Measurements from ENCODE around the gene DHX9.

The DHX9 gene

DNA sequence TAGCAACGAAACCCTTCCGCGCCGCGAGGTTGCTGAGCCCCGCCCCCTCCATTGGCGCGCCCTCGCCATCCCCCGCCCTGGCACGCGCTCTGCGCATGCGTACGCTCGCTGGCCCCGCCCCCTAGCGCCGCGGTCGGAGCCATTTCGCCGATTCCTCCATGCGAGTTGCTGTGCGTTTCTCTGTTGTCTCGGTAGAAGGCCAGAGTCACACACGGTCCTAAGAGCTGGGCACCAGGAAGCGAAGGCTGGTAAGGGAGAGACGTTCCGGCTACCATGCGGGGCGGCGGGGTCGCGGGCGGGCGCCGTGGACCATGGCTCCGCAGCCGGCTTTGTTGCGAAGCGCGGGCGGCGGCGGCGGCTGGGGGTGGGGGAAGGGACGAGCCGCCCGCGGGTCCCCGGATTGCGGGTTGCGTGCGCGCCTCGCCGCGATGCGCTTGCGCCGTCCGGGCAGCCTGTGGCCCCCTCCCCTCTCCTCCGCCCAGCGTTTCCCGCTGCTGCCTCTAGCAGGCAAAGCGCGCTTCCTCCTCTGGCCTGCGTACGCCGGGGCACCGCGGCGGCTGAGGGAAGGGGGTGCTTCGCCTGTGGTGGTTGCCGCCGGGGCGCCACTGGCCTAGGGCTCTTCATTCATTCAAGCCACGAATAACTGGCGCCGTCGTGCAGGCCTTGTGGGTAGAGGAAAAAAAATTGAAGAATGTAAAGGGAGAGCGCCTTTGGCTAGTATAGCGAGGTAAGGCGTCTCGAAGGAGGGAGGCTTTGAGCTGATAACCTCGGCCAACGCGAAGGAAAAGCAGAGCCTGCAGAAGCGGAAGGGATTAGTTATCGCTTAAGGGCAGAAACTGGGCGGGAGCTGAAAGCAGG lies at the start of gene DHX9:
DHX9 (plus strand) TSS at position 139 of the 858 bp plus-strand sequence. CDS start 3,220 bp downstream, outside the sequence.
- DNase-seq = peak; percentile 85

DNA sequence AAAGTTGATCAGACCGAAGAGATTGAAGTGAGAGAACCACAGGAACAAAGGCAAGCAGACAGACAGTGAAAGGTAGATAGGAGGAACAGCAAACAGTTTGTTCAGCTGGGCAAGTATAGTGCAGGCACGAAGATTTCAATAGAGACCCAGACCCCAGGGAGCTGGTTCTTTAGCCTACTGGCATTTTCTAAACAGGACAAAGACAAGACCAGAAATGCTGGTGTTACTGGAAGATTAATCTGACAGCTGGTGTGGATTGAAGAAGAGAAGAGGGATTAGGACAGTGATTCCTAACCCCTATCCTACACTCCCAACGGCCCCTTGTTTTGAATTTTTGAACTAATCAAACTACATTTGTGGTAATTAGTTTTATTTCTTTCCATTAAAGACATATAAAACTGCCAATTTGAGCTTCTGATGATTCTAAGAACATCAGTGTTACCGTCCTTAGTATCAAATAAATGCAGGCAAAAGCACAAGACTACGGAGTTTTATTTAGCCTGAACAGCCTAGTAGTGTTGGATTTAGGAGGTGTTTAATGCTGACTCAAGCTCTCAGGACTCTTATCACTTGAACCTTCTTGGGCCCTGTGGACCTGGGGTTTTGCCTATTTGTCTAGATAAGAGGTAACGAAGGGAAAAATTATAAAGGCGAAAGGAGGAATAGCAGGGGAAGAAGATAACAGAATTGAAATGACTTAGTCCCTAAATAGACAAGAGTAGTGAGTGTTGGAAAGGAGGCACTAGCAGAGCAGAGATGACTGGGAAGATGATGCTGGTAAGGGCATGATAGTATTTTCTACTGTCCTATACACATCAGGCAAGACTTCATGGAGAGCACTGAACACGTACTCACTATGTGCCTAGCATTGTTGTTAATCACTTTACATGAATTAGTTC lies 47.6 kb upstream of the DHX9 start:
- DNase-seq = no peak

DNA sequence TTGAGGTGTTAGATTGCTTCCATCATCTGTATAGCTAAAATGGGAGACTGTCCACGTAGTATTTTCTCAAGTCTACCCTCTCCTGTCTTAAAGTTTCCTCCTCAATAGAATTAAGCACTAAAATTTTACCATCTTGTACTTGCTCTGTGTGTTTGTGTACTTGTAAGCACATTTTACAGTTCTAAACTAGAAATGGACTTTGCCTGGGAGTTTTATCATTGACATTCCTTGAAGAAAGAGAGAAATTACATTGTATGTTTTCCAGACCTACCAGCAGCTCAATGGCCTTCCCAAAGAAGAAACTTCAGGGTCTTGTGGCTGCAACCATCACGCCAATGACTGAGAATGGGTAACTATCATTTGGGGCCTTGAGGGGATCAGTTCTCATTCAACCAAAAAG lies 45.1 kb upstream of the DHX9 start:
- DNase-seq = no peak

DNA sequence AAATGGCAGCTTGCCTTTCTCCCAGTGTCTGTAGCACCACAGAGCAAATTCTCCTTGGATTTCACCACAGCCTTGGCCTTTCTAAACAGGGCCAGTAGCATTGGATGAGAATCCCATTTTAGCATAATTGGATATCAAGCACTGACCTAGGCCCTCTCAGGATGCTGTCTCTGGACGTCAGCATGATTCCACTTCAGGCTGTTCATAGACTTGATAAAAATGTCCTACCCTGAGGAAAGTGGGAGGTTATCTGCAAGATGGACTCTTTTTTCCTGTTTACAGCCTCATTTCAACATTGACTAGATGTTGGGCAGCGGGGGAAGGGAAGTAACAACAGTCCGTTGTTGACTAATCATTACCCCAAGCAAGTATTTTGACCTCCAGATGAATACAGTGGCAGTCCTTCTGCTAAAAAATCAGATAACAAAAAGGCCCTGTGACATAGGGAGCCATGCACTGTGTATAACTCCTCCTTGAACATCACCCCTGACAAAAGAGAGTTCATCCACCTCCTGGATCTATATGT lies 44.4 kb upstream of the DHX9 start:
- DNase-seq = no peak

DNA sequence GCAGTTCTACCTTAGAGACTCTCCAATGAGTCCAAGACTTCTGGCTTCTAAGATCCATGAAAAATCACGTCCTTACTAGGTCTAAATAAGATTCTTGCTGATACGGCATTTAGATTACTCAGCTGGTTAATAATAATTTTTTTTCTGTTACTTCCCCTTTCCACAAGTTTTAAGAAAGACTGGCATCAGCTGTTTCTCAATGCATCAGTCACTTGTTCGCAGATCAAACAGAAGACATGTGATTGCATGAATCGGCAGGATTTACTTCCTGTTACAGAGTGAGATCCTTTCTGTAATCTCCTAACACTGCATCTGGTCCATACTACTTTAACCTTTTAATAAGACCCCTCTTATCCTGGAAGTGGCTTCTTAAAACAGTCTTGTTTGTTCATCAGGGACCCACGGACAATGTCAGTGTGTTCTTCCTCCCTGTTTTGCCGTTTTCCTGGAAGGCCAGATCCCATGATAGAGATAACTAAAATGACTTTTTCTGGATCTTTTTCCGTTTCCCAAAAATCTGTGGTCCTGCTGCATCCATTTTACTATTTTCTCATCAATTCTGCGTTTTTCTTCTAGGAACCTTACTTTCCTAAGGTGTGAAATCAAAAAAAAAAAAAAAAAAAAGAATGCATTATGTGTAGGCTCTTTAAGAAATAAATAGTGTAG lies 43.5 kb upstream of the DHX9 start:
- peak; percentile 95 for DNase-seq

DNA sequence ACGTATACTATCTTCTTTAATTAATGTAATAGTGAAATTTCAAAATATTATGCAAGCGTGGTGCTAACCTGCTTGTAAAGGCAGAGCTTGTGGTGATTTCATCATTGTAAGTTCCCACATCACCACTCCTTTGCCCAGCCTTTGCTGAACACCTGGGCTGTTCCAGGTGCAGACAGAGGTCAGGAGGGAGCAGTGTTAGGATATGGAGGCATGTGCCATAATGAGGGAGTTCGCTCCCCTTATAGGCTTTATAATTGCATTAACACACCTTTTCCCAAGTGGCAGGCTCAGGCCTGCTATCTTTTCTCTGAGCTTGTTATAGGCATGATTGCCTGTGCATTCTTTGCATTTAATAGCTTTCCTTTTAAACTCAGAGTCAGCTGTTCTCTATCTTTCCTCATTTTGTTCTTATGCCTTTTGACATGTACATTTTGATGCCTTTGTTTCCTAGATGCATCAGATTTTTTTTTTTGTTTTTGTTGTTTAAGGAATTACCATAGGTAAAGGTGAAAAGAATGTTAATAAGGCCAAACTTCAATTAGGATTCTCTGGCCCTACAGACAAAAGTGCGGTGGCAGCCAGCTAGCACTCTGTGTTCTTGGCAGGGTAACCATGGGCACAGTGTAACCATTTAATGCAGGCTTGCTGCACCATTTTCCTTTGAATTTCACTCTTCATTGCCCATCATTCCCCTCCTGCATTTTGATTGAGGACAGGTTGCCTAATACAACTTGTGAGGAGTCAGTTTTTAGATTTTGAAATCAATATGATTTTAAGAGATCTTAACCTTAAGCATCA lies 36.9 kb upstream of the DHX9 start:
- no peak for DNase-seq

DNA sequence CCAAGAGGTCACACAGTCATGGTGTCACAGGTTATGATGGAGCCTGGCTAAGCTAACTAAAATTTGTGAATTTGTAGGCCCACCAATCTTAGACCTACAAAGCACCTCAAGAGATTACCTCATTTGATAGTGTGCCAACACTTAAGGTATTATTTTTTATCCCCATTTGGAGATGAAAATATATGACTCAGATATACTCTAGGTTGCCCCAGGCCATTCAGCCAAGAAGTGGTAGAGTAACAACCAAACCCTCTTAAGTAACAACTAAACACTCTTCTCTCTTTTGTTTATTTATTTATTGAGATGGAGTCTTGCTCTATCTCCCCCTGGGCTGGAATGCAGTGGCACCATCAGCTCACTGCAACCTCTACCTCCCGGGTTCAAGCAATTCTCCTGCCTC lies 35.3 kb upstream of the DHX9 start:
- DNase-seq = no peak

DNA sequence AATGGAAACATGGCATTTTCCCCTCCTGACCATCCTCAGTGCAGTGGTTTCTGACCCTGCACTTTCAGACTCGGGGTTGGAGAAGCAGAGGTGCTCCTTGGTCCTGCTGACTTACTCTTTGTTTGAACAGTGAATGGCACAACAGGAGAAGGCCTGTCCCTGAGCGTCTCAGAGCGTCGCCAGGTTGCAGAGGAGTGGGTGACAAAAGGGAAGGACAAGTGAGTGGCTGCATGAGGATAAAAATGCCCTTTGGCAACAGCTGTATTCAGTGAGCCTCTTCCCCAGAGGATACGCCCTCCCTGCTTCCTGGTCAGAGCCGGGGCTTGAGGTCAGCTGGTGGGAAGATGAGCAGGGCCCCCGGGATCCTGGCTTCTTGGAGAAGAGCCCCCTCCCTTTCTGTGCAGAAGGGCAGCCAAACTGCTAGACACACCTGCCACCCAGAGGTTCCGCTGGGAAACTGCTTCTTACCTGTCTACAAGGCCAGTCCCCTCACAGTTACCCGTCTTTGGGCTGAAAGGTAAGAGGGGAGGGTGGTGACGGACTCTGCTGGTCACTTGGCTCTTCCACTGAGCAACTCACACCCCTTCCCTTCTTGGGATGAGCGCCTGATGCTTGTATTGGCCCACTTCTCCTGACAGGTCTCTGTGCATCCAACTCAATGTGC lies 33.0 kb upstream of the DHX9 start:
- DNase-seq = no peak

DNA sequence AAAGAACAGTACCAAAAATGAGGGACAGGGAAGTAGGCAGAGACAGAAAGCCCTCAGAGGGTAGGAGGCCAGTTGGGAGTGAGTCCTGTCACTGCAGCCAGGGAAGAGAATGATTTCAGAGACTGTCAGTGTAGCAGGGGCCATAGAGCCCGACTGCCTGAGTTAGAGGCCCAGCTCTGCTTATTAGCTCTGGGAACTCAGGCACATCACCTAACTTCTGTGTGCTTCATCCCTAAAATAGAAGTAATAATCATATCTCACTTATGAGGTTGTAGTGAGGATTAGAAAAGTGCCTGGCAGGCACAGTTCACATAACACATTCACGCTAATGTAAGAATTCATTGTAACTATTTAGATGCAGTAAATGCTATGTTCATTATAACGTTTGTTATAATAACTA lies 31.2 kb upstream of the DHX9 start:
- DNase-seq = no peak

DNA sequence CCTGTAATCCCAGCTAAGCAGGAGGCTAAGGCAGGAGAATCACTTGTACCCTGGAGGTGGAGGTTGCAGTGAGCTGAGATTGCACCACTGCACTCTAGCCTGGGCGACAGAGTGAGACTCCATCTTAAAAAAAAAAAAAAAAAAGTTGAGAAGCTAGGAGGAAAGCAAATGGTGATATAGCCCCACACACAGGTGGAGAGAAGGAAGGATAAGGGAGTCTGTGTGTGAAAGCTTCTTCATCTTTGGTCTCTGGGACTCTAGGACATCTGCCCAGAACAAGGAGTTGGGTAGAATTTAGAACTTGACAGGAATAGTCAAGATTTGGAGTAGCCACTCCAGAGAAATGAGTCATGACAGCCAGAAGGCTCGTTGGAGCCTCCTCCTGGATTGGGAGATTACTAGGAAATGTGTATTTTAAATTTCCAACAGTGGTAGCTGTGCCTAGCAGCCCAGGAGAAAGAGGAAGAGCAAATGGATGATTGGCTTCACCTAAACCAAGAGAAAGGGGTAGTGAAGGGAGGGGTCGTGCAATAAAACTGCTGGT lies 29.7 kb upstream of the DHX9 start:
- no peak for DNase-seq

DNA sequence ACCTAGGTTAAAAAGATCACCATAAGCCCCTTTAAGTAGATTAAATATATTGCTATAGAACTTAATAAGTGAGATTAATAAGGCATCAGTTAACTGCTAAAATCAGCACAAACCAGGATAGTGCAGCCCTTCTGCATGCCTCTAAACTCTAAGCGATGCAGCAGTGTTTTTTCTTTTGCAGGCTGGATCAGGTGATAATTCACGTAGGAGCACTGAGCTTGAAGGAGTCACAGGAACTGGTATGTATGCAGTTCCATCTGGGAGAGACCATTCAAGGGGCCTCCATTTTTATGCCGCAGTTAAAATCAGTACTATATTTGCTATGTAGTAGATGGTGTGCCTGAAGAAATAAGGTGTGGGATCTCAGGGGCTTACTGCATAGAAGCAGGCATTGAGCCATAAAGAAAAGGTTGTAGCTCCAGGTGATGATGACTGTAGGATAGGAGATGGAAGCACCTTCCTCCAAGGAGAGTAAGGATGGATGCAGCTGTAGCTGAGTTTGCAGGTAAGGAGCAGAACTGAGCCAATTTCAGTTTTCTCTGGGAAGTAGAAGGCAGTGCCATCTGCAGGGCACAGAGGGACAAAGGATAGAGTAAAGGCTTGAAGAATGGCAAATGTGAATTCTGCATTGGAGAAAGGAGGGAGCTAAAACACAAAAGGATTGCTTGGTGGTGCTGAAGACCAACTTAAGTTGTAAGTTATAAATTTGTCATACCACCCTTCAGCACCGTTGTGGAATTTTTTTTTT lies 27.0 kb upstream of the DHX9 start:
- DNase-seq = no peak

DNA sequence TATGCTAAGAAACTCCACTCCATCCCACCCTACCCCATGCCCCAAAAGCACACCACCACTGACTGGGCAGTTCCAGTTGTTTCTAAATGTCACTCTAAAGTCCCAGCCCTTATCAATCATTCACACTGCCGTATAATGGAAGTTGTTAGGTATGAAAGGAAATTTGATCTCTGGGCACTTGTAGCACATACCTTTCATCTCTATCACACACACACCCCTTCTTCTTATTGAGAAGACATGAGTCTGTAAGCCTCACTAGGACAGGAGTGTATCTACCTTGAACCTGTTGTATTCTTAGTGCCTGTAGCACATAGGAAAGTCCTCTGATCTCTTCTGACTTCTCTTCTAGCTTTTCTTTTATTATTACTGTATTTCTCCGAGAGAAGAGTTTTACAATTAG lies 22.3 kb upstream of the DHX9 start:
- no peak for DNase-seq

DNA sequence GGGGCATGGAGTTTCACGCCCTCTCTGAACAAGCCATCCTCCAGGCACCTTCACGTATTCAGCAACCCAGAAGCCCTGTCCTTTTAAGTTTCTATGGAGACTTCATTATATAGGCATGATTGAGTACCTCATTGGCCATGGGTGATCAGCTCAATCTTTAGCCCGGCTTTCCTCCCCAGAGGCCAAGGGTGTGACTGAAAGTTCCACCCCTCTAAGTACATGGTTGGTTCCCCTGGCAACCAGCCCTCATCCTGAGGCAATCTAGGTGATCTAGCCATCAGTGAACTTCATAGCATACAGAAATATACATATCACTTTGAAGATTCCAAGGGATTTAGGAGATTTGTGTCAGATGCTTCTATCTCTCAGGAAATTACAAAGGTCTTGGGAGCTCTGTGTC lies 21.3 kb upstream of the DHX9 start:
- no peak for DNase-seq

DNA sequence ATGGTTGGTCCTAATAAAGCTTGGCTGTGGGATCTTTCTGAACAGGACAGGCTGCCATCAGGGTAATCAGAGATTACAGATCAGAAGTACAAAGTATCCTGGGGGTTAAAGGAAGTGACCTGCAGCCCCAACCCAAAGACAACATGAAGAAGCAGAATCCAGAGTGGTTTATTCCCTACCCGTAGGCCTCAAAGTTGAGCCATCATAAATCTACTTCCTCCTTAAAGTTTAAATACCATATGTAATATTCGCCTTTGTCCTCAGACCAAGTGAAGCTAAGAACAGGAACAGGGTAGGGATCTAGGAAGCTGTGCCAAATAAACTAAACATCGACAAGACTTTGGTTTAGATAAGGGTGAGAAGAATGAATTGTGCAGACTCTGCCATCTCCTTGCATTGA lies 15.9 kb upstream of the DHX9 start:
- DNase-seq = peak; percentile 80

DNA sequence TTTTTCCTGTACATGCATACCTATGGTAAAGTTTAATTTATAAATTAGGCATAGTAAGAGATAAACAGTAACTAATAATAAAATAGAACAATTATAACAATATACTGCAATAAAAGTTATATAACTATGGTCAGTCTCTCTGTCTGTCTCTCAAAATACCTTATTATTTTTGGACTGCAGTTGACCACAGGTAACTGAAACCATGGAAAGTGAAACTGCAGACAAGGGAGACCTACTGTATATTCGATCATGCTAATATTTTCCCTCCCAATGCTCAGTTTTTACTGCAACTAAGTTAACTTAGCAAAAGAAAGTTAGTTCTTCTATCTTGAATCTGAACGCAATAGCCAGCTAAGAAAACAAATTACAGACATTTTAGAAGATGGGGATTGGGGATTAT lies 12.3 kb upstream of the DHX9 start:
- no peak for DNase-seq

DNA sequence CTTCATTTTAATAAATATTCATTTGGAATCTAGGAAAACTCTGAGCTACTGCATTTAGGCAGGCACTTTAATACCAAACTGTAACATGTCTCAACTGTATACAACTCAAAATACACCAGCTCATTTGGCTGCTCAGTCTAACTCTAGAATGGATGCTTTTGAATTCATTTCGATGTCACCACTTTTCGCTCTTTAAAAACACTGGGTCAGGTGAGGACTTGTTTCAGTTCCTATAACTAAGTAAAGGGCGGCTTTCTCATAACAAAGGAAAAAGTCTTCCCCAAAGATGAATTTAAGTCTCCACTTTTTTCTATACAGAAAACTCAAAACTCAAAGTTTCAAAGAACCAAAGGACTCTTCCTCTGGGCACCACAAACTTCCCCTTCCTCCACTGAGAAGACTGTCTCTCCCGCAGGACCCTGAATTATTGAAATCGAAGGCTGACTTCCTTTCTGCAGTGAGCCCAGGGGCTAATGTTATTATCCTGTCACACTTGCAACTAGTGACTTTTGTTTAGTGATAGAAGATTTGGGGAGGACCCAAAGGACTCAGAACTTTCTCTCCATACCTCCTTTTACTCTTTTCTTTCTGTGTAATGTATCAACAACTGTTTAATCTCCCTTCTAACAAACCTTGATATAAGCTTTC lies 9.7 kb upstream of the DHX9 start:
- peak; percentile 33 for DNase-seq

DNA sequence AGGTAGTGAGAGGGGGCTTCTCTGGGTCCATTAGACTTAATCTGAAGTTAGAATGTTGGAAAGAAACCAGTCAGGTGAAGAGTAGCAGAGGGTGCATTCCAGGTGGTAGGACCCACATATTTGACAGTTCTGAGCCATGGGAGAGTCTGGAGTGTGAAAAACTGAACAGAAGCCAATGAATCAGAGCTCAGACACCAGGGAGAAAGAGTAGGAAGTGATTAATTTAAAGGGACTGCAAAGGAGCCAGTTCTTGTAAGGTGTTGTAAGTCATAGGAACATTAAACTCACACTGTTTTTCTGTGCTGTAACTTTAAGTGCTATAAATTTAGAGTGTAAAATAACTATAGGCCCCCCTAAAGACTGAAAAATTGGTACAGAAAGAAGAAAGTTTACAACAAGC lies 5.9 kb upstream of the DHX9 start:
- DNase-seq = no peak

DNA sequence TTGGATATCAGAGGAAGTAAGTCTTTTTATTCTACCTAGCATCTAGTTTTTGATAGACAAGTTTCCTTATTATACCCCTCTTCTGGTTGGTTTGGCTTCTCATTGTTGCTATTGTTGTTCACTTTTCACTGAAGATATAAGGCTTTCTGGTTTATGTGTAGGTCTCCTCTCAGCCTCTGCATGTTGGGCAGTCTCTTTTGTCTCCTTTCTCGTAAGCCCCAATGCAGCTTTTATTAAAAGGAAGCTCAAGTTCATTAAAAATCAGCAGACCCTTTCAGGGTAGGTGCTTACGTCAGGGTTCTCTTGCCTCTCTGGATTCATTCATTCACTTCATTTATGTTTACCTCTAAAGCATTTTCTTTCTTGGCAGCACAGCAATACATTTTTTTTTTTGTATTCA lies 4.8 kb upstream of the DHX9 start:
- no peak for DNase-seq

DNA sequence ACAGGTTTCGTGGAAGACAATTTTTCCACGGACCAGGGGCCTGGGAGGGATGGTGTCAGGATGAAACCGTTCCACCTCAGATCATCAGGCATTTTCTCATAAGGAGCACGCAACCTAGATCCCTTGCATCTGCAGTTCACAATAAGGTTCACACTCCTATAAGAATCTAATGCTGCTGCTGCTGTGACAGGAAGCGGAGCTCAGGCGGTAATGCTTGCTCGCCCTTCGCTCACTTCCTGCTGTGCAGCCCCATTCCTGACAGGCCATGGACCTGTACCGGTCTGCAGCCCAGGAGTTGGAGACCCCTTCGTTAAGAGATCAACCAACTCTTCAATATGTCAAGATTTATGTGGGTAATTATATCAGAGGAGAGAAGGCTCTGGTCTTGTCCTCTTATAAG lies 3.3 kb upstream of the DHX9 start:
- no peak for DNase-seq

DNA sequence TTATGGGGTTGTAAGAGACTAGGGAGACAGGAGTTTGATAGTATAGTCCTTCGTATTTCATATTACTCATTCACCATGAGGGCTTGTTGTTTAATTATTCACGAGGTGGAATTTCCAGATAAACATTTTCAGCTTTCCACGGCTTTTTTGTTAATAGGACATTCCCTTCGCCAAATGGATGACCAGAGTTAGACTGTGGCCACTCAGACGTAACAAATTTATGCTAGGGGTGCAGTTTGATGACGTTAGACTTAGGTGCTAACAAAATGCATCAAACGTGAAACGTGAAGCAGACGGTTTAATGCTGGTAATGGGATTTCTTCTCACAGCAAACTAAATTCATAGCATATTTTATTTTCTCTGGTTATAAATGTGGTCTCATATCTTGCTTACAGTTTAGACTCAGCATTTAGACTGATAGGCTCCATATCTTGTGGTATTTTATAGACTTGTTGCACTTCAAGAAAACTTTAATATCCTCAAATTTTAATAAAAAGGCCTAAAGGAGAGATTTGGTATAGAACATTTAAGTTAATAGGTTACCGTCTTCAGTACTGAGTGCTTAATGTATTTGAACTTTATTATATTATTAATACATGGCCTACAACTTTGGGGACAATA lies 2.3 kb downstream of the DHX9 start:
- DNase-seq = no peak
